GM19099 (cell line): ENCODE measurements around the gene TUBB4A.

ENCODE experiments used
- POLR2A ChIP-seq: IDR thresholded peaks from 3 replicates; pipeline ENCODE4 v1.6.1; 2011; ENCODE audit warnings: low read depth; ENCODE audit not compliant: insufficient read length; ENCODE audit errors: extremely low read depth

The TUBB4A gene

GRCh38 chr19:6529351-6529750 is 27.2 kb upstream of the TUBB4A start:
- no peak for TF ChIP-seq POLR2A

- TF ChIP-seq POLR2A, result peak; percentile 53
Observed at GRCh38 chr19:6528544-6529121, 26.5 kb upstream of the TUBB4A start.

- no peak for TF ChIP-seq POLR2A
Observed at GRCh38 chr19:6527893-6528543, 25.9 kb upstream of the TUBB4A start.

- no peak for TF ChIP-seq POLR2A
Observed at GRCh38 chr19:6524311-6524710, 22.2 kb upstream of the TUBB4A start.

GRCh38 chr19:6522712-6523111 is 20.6 kb upstream of the TUBB4A start:
- no peak for TF ChIP-seq POLR2A

GRCh38 chr19:6521718-6522646 is 19.9 kb upstream of the TUBB4A start:
- TF ChIP-seq POLR2A, result peak; percentile 56

GRCh38 chr19:6519289-6519688 is 17.2 kb upstream of the TUBB4A start:
- no peak for TF ChIP-seq POLR2A

GRCh38 chr19:6518145-6518911 is 16.2 kb upstream of the TUBB4A start:
- TF ChIP-seq POLR2A, result peak; percentile 40

- peak; percentile 39 for TF ChIP-seq POLR2A
Observed at GRCh38 chr19:6516659-6517291, 14.7 kb upstream of the TUBB4A start.

- peak; percentile 71 for TF ChIP-seq POLR2A
Observed at GRCh38 chr19:6516018-6516658, 14.0 kb upstream of the TUBB4A start.

GRCh38 chr19:6514926-6515544 is 12.9 kb upstream of the TUBB4A start:
- TF ChIP-seq POLR2A, result no peak

GRCh38 chr19:6514089-6514488 is 12.0 kb upstream of the TUBB4A start:
- no peak for TF ChIP-seq POLR2A

GRCh38 chr19:6510618-6511017 is 8.5 kb upstream of the TUBB4A start:
- TF ChIP-seq POLR2A, result no peak
